ENCODE measurements around the gene LMOD1.

Gene LMOD1

DNA sequence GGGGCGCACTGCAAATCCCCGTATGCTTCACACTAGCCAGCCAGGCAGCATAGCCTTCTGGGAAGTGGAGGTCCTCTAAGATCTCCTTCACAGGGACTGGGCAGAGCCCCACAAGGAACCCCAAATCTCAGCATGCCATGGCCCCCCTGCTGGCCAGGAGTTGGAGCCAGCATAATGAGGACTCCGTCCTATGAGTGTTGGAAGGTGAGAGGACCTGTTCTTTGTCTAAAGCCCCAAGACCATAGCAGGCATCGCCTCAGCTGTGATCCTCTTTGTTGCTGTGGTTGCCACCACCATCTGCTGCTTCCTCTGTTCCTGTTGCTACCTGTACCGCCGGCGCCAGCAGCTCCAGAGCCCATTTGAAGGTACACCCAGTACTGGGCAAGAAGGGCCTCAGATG lies 56.1 kb downstream of the LMOD1 start:
- whole genome bisulfite sequencing (ENCODE audit: insufficient coverage) = 83% methylated on average over 3 of the region's 7 CpGs
- POLR2A ChIA-PET = no interaction called here
- peaks cover 0 to 15% (median 13%) of the 10 kb centered on the region in 4 experiments for H3K4me1 ChIP-seq (ENCODE audit: control extremely low read depth in 1 of 4, control insufficient read depth in 4 of 4, insufficient read depth in 4 of 4, low read length in 3 of 4)

DNA sequence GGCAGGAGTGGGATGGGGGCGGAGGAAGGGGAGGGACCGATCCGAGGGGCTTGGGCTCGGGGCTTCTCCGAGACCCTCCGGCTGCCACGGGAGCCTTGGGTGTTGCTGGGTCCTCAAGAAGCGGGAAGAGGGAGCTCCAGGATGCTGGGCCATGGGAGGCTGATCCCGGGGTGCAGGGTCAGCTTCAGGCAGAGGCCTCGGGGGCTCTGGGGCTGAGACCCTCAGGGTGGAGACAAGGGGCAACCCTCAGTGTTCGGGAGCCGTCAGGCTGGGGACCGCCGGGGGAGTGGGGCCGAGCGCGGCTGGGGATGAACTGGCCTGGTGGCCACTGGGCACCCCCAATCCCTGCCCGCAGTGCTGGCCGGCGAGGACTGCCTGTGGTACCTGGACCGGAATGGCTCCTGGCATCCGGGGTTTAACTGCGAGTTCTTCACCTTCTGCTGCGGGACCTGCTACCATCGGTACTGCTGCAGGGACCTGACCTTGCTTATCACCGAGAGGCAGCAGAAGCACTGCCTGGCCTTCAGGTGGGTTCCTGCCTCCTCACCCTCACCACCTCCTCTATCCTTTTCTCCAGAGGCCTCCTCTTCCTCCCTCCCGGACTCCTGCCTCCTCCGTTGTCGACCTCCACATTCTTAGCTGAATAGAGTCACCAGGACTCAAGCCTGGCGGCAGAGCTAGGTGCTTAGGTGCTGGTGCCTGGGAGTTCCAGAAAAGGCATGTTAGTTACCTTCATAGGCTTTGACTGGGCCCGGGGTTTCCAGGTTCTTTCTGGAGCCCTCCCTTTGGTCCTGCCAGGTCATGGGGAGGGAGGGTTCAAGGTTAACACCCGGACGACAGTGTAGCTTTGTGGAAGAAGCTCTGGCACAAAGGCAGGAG lies 57.0 kb downstream of the LMOD1 start:
- H3K4me1 ChIP-seq (ENCODE audit: control extremely low read depth in 1 of 4, control insufficient read depth in 4 of 4, insufficient read depth in 4 of 4, low read length in 3 of 4) = peaks cover 0 to 19% (median 17%) of the 10 kb centered on the region in 4 experiments
- POLR2A ChIA-PET = no interaction called here
- no peaks in the 10 kb centered on the region for H3K36me3 ChIP-seq (ENCODE audit: control insufficient read depth in 4 of 4, insufficient read depth in 4 of 4, low read length in 3 of 4)
- WGBS (ENCODE audit: insufficient coverage) = 41% methylated on average over 23 of the region's 33 CpGs
- no peak overlapping the region for H3K27ac ChIP-seq (ENCODE audit: insufficient read depth in 1 of 2, low read depth in 1 of 2, low read length in 2 of 2, poor library complexity in 1 of 2, severe bottlenecking in 2 of 2)
- no peaks in the 10 kb centered on the region for H3K9me3 ChIP-seq (ENCODE audit: control extremely low read depth in 1 of 5, control insufficient read depth in 4 of 5, insufficient read depth in 2 of 5, low read depth in 1 of 5, low read length in 4 of 5)
- DNase-seq = no peak
- CTCF ChIA-PET = interaction anchor here (1.2 to 13.8 kb wide), 3 partner anchors 9 to 83 kb away, joined by 3 to 156 read pairs (median 142); no protein-coding TSS in a partner anchor
- H3K4me3 ChIP-seq (ENCODE audit: control insufficient read depth in 1 of 7, extremely low read depth in 1 of 7, insufficient read depth in 4 of 7, low read depth in 2 of 7, low read length in 6 of 7) = peak overlapping the region; percentile 16 to 73 (median 49)
- H3K27me3 ChIP-seq (replicated peaks in 2 of 5; ENCODE audit: control insufficient read depth in 4 of 5, insufficient read depth in 5 of 5, low read length in 4 of 5) = peaks cover 9 to 49% (median 31%) of the 10 kb centered on the region in 5 experiments

More for the DNA sequence above, 56.1 kb downstream of the LMOD1 start:
- no peak for DNase-seq
- no peak overlapping the region for H3K4me3 ChIP-seq (ENCODE audit: control insufficient read depth in 1 of 7, extremely low read depth in 1 of 7, insufficient read depth in 4 of 7, low read depth in 2 of 7, low read length in 6 of 7)
- peaks cover 9 to 49% (median 31%) of the 10 kb centered on the region in 5 experiments for H3K27me3 ChIP-seq (replicated peaks in 2 of 5; ENCODE audit: control insufficient read depth in 4 of 5, insufficient read depth in 5 of 5, low read length in 4 of 5)
- H3K9me3 ChIP-seq (ENCODE audit: control extremely low read depth in 1 of 5, control insufficient read depth in 4 of 5, insufficient read depth in 2 of 5, low read depth in 1 of 5, low read length in 4 of 5) = no peaks in the 10 kb centered on the region
- H3K36me3 ChIP-seq (ENCODE audit: control insufficient read depth in 4 of 4, insufficient read depth in 4 of 4, low read length in 3 of 4) = no peaks in the 10 kb centered on the region
- CTCF ChIA-PET = interaction anchor here (1.2 to 13.8 kb wide), 3 partner anchors 10 to 82 kb away, joined by 3 to 156 read pairs (median 142); no protein-coding TSS in a partner anchor
- no peak overlapping the region for H3K27ac ChIP-seq (ENCODE audit: insufficient read depth in 1 of 2, low read depth in 1 of 2, low read length in 2 of 2, poor library complexity in 1 of 2, severe bottlenecking in 2 of 2)

DNA sequence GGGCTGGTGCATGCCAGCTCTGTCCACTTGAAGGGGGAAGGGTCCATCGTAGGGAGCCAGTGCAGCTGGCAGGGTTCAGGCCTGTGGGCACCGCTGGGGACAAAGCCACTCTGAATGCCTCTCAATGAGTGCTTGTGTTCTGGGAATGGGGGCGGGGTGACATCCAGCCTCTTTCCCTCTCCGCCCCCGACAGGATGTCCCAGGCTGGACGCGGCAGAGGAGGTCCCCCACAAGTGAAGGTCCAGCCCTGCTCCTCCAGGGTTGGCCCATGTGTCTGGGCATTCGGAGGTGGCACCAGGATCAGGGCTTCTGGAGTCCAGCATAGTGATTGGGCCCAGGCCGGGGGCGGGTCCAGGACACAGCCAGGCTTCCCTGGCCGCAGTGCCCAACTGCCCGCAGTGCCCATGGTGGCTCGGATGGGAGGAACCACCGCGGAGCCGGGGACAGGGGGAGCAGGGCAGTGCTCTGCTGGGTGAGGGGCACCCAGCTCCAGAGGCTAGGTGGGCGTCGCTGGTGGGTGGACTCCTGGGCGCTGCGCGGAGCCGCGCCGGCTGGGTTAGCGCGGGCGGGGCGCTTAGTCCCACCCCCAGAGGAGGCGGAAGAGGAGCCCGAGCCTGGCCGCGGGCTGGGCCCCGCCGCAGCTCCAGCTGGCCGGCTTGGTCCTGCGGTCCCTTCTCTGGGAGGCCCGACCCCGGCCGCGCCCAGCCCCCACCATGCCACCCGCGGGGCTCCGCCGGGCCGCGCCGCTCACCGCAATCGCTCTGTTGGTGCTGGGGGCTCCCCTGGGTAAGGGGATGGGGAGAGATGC lies 57.9 kb downstream of the LMOD1 start, which contains the start of gene SHISA4:
Gene SHISA4 (plus strand): TSS at position 617 of the 808 bp plus-strand sequence. CDS start 97 bp downstream, at position 714.
- Histone ChIP-seq H3K9me3 (ENCODE audit: control extremely low read depth in 1 of 5, control insufficient read depth in 4 of 5, insufficient read depth in 2 of 5, low read depth in 1 of 5, low read length in 4 of 5) (no peaks in the 10 kb centered on the region), H3K27me3 (replicated peaks in 2 of 5; ENCODE audit: control insufficient read depth in 4 of 5, insufficient read depth in 5 of 5, low read length in 4 of 5) (peaks cover 9 to 49% (median 31%) of the 10 kb centered on the region in 5 experiments), H3K27ac (ENCODE audit: insufficient read depth in 1 of 2, low read depth in 1 of 2, low read length in 2 of 2, poor library complexity in 1 of 2, severe bottlenecking in 2 of 2) (no peak within 1 kb of the TSS), H3K4me3 (ENCODE audit: control insufficient read depth in 1 of 7, extremely low read depth in 1 of 7, insufficient read depth in 4 of 7, low read depth in 2 of 7, low read length in 6 of 7) (peak within 1 kb of the TSS; percentile 16 to 73 (median 59)), H3K36me3 (ENCODE audit: control insufficient read depth in 4 of 4, insufficient read depth in 4 of 4, low read length in 3 of 4) (no peaks in the 10 kb centered on the region), H3K4me1 (ENCODE audit: control extremely low read depth in 1 of 4, control insufficient read depth in 4 of 4, insufficient read depth in 4 of 4, low read length in 3 of 4) (peaks cover 7 to 27% (median 25%) of the 10 kb centered on the region in 4 experiments)
- 14% methylated on average over 26 of the region's 49 CpGs for WGBS (ENCODE audit: insufficient coverage)
- CTCF ChIA-PET = interaction anchor here (2.7 to 13.8 kb wide), 3 partner anchors 8 to 84 kb away, joined by 24 to 156 read pairs (median 142); no protein-coding TSS in a partner anchor
- POLR2A ChIA-PET = no interaction called here
- peak in 2 of 3 donors; percentile 37 to 49 for DNase-seq

DNA sequence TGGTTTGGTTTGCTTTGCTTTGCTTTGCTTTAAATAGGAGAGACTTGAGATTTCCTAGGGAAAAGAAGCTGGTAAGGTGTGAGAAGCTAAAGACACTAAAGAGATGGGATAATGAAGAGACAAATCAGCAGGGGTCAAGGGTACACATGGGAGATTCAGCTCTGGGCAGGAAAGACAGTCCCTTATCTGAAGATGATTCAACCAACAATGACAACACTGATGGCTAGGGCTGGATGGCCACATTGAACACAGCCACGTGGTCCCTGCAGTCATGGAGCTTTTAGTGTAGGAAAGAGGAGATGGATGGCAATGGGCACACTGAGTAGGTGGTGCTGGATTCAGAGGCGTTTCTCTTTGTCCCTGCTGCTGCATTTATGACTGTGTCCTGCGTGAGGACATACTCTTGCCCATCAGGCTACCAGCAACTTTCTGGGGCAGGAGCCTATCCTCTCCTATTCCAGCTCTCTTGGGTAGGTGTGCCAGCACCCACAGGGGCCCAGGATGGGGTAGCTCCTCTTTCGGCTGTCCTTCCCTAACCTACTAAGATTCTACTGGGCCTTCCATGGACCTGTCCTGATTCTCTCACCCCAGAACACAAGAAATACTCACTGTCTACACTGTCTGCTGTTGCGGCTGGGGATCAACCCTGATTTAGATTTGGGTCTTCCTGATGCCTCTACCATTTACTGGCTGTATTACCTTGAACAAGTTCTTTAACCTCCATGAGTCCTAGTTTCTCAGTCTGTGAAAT lies 59.1 kb downstream of the LMOD1 start:
- no peak for DNase-seq
- Histone ChIP-seq H3K9me3 (ENCODE audit: control extremely low read depth in 1 of 5, control insufficient read depth in 4 of 5, insufficient read depth in 2 of 5, low read depth in 1 of 5, low read length in 4 of 5) (no peaks in the 10 kb centered on the region), H3K27me3 (replicated peaks in 2 of 5; ENCODE audit: control insufficient read depth in 4 of 5, insufficient read depth in 5 of 5, low read length in 4 of 5) (peaks cover 9 to 46% (median 28%) of the 10 kb centered on the region in 5 experiments), H3K4me1 (ENCODE audit: control extremely low read depth in 1 of 4, control insufficient read depth in 4 of 4, insufficient read depth in 4 of 4, low read length in 3 of 4) (peaks cover 14 to 38% (median 35%) of the 10 kb centered on the region in 4 experiments), H3K36me3 (ENCODE audit: control insufficient read depth in 4 of 4, insufficient read depth in 4 of 4, low read length in 3 of 4) (no peaks in the 10 kb centered on the region), H3K4me3 (ENCODE audit: control insufficient read depth in 1 of 7, extremely low read depth in 1 of 7, insufficient read depth in 4 of 7, low read depth in 2 of 7, low read length in 6 of 7) (no peak overlapping the region), H3K27ac (ENCODE audit: insufficient read depth in 1 of 2, low read depth in 1 of 2, low read length in 2 of 2, poor library complexity in 1 of 2, severe bottlenecking in 2 of 2) (no peak overlapping the region)
- WGBS (ENCODE audit: insufficient coverage) = 95% methylated on average over 3 of the region's 5 CpGs
- CTCF ChIA-PET = interaction anchor here (0.9 to 2.7 kb wide), 5 partner anchors 9 to 86 kb away, joined by 4 to 24 read pairs (median 6); no protein-coding TSS in a partner anchor
- POLR2A ChIA-PET = interaction anchor here (0.6 kb wide), 2 partner anchors 71 to 97 kb away, joined by 3 read pairs; no protein-coding TSS in a partner anchor

GRCh38 chr1:201886103-201886885 lies 60.1 kb downstream of the LMOD1 start:
- H3K27me3 ChIP-seq (replicated peaks in 2 of 5; ENCODE audit: control insufficient read depth in 4 of 5, insufficient read depth in 5 of 5, low read length in 4 of 5) = peaks cover 9 to 46% (median 27%) of the 10 kb centered on the region in 5 experiments
- 94% methylated on average over 8 of the region's 9 CpGs for WGBS (ENCODE audit: insufficient coverage)
- CTCF ChIA-PET = interaction anchor here (1.2 to 2.7 kb wide), 4 partner anchors 10 to 87 kb away, joined by 4 to 24 read pairs (median 10); no protein-coding TSS in a partner anchor
- no peak overlapping the region for H3K27ac ChIP-seq (ENCODE audit: insufficient read depth in 1 of 2, low read depth in 1 of 2, low read length in 2 of 2, poor library complexity in 1 of 2, severe bottlenecking in 2 of 2)
- H3K4me1 ChIP-seq (ENCODE audit: control extremely low read depth in 1 of 4, control insufficient read depth in 4 of 4, insufficient read depth in 4 of 4, low read length in 3 of 4) = peaks cover 14 to 47% (median 42%) of the 10 kb centered on the region in 4 experiments
- H3K9me3 ChIP-seq (ENCODE audit: control extremely low read depth in 1 of 5, control insufficient read depth in 4 of 5, insufficient read depth in 2 of 5, low read depth in 1 of 5, low read length in 4 of 5) = no peaks in the 10 kb centered on the region
- no peak overlapping the region for H3K4me3 ChIP-seq (ENCODE audit: control insufficient read depth in 1 of 7, extremely low read depth in 1 of 7, insufficient read depth in 4 of 7, low read depth in 2 of 7, low read length in 6 of 7)
- no peaks in the 10 kb centered on the region for H3K36me3 ChIP-seq (ENCODE audit: control insufficient read depth in 4 of 4, insufficient read depth in 4 of 4, low read length in 3 of 4)
- POLR2A ChIA-PET = interaction anchor here (0.6 kb wide), 1 partner anchor 72 kb away, joined by 3 read pairs; no protein-coding TSS in a partner anchor
- no peak for DNase-seq

Data from common myeloid progenitor, CD34-positive (primary cell).